GM20431 (cell line): Measurements from ENCODE around the gene RBMY1J.
"Not testable (repeated sequence)": the region's sequence is repeated elsewhere in the genome, so short reads cannot be mapped to it uniquely, and the experiment has no call there.

ENCODE experiments used
- in situ Hi-C: fragments of 300-500 bp; cut with MseI, MboI; formaldehyde crosslinking; loops from one replicate; pipeline ENCODE4 v1.15.0; 2020; ENCODE audit warnings: low sequenced_read_pairs; ENCODE audit not compliant: unreplicated experiment

RBMY1J gene

DNA sequence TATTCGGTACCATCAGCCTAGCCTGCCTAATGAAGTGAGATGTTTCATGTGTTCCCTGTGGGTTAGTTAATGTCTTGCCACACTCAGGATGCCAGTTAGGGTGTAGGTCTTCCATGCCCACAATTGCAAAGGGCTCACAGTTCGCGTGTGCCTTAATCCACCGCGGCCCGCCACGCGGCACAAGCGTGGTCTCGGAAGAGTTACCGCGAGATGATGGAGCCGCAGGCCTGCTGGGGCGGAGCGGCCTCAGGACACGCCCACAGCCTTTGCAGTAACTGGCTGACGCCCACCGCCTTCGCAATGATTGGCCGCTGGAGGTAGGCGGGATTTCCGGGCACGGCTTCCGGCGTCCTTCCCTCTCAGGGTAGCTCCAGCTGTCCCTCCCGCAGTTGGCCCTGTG is at the start of gene RBMY1J:
TSS of gene RBMY1J (plus strand) at position 301 of the 400 bp plus-strand sequence. CDS start 2,038 bp downstream, outside the sequence.
- in situ Hi-C loops: not testable (repeated sequence)

DNA sequence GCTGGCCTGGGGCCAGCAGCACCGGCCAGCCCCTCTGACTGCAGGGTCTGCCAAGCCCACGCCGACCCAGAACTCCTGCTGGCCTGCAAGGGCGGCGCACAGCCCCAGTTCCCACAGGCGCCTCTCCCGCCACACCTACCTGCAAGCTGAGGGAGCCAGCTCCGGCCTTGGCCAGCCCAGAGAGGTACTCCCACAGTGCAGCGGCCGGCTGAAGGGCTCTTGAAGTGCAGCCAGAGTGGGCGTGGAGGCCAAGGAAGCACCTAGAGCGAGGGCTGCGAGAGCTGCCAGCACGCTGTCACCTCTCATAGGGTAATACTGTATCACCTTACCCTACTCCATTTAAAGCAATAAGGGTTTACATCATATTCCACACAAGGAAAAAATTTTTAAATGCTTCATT is 35.8 kb upstream of the RBMY1J start:
- in situ Hi-C loops: no loop called here

GRCh38 chrY:22370623-22371022 is 32.6 kb upstream of the RBMY1J start:
- in situ Hi-C loops: no loop called here

DNA sequence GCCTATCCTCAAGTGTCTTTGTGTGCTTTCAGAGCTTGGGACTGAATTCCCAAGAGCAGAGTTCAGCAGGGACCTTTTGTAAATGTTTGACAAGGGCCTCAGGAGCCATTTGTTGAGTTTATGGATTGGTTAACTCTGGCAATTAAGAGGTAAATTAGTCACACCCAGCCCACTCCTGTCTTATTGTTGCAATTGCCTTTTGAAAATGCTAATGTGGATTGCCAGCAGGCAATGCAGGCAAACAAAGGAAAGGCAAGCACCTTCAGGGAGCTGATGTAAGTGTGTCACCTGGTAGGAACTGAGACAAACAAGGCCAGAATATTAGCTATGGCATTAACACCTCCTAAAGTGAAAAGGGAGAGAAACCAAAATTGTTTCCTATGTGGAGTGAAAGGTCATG is 29.7 kb upstream of the RBMY1J start:
- in situ Hi-C loops: no loop called here

GRCh38 chrY:22444718-22445396 is 41.6 kb downstream of the RBMY1J start:
- in situ Hi-C loops: not testable (repeated sequence)

DNA sequence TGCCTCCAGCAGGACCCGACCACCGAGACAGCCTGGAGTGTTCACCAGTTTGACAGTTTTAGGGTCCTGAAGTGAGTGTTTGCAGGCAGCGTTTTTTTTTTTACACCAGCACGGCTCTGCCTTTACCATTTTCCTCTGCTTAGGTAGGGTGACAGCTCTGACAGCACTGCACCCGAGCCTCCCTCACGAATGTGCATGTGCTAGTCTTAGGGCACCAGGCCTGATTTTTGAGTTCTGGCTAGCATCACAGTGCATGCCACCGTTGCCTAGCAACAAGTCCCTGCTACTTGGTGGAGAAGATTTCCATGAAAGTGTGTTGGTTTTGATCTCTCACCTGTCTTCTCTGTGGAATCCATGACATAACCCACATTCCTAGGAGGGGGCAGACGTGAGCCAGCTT is 52.3 kb downstream of the RBMY1J start:
- in situ Hi-C loops: not testable (repeated sequence)

DNA sequence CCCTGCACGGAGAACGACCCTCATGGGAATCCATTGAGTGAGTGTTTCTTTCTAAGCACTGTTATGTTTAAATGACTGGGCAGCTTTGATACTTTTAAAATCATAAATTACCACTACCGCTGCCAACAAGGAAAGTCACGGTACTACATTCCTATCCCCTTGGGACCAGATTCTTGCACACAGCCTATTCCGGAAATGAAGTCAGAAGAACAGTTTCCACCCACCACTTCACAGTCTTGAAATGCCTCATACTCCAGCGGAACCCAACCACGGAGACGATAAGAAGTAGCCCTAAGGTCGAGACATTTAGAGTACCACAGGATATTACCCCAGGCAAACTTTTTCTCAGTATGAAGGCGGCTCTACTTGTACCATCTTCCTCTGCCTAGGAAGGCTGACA is 58.8 kb downstream of the RBMY1J start:
- in situ Hi-C loops: not testable (repeated sequence)
